IMR-90 (cell line): ENCODE results near the gene CTSL. TPM values are rescaled to one million over a fixed set of nuclear protein-coding genes. Genes with fewer than 3 reads are reported as not detected.

Experiments
- ATAC-seq: fragments of 200-7000 bp; cut with Tn5 transposase; 2 replicates; pipeline ENCODE4 v1.9.1; 2020; ENCODE audit warnings: low read depth, mild to moderate bottlenecking, moderate library complexity
- BruUV-seq: library from RNA; stranded (reverse); fragments of 400-500 nt; replicated peaks from 2 replicates; lab custom pipeline; 2021; lab: Mats Ljungman, UMichigan
- CTCF ChIA-PET: fragments of 300-600 bp; formaldehyde crosslinking; extraction: SDS; loops from one replicate; lab custom pipeline; 2021; ENCODE audit warnings: antibody characterized with exemption; lab: Yijun Ruan, JAX
- POLR2A ChIA-PET: fragments of 300-600 bp; sonication (Branson Sonifier 250); formaldehyde crosslinking; loops from one replicate; lab custom pipeline; 2022; ENCODE audit warnings: antibody characterized with exemption; ENCODE audit not compliant: unreplicated experiment; lab: Charles Lee
- DNase-seq: peaks from one replicate; pipeline ENCODE4 v3.0.0; 2013
- H2AFZ ChIP-seq: replicated peaks from 2 replicates; pipeline ENCODE3; 2013; ENCODE audit warnings: low read length, mild to moderate bottlenecking; ENCODE audit not compliant: poor library complexity
- H2AK5ac ChIP-seq: 2 replicates; pipeline ENCODE4 v1.6.1; 2013; ENCODE audit warnings: low read depth, low read length, inconsistent platforms
- H2AK9ac ChIP-seq: replicated peaks from 2 replicates; pipeline ENCODE3; 2013; ENCODE audit warnings: mild to moderate bottlenecking, low read depth, low read length, moderate library complexity; ENCODE audit not compliant: poor library complexity
- H2BK120ac ChIP-seq: 2 replicates; pipeline ENCODE4 v1.6.1; 2013; ENCODE audit warnings: low read depth, low read length, inconsistent platforms
- H2BK15ac ChIP-seq: 3 replicates; pipeline ENCODE4 v1.6.1; 2013; ENCODE audit warnings: low read depth, low read length, inconsistent platforms
- H2BK20ac ChIP-seq: 2 replicates; pipeline ENCODE4 v1.6.1; 2013; ENCODE audit warnings: low read depth, mild to moderate bottlenecking, inconsistent platforms, low read length, moderate library complexity
- H2BK5ac ChIP-seq: 2 replicates; pipeline ENCODE4 v1.6.1; 2013; ENCODE audit warnings: mild to moderate bottlenecking, low read depth, low read length, inconsistent platforms; ENCODE audit not compliant: poor library complexity, severe bottlenecking
- H3K14ac ChIP-seq: replicated peaks from 2 replicates; pipeline ENCODE4 v1.6.1; 2013; ENCODE audit warnings: low read depth, low read length, inconsistent platforms
- H3K18ac ChIP-seq: 2 replicates; pipeline ENCODE4 v1.6.1; 2013; ENCODE audit warnings: low read depth, low read length, control low read depth
- H3K23ac ChIP-seq: 2 replicates; pipeline ENCODE4 v1.6.1; 2013; ENCODE audit warnings: low read depth, low read length, inconsistent platforms
- H3K27ac ChIP-seq: 2 replicates; pipeline ENCODE4 v1.5.1; 2013; ENCODE audit warnings: mild to moderate bottlenecking, control low read depth, low read length; ENCODE audit not compliant: insufficient read depth
- H3K27me3 ChIP-seq: 2 replicates; pipeline ENCODE4 v1.6.1; 2013; ENCODE audit warnings: low read length; ENCODE audit not compliant: control insufficient read depth, insufficient read depth
- H3K36me3 ChIP-seq: 2 replicates; pipeline ENCODE4 v1.6.1; 2013; ENCODE audit warnings: low read length, mixed read lengths; ENCODE audit not compliant: control insufficient read depth, insufficient read depth
- H3K4ac ChIP-seq: 2 replicates; pipeline ENCODE4 v1.6.1; 2013; ENCODE audit warnings: low read depth, low read length, inconsistent platforms
- H3K4me1 ChIP-seq: 2 replicates; pipeline ENCODE4 v1.6.1; 2013; ENCODE audit warnings: low read length, mixed read lengths; ENCODE audit not compliant: control insufficient read depth, insufficient read depth
- H3K4me2 ChIP-seq: 2 replicates; pipeline ENCODE4 v1.6.1; 2013; ENCODE audit warnings: low read depth, mild to moderate bottlenecking, control low read depth, low read length, moderate library complexity
- H3K4me3 ChIP-seq: 2 replicates; pipeline ENCODE4 v1.5.1; 2013; ENCODE audit warnings: low read depth, mild to moderate bottlenecking, control low read depth, low read length, moderate library complexity; ENCODE audit not compliant: insufficient read depth
- H3K56ac ChIP-seq: 2 replicates; pipeline ENCODE4 v1.6.1; 2013; ENCODE audit warnings: low read length, inconsistent platforms; ENCODE audit not compliant: insufficient read depth; ENCODE audit errors: extremely low read depth
- H3K79me1 ChIP-seq, 2 experiments: 2 replicates each; pipeline ENCODE4 v1.6.1; 2013; ENCODE audit warnings: low read length in 2 of 2, inconsistent platforms in 1 of 2, low read depth in 1 of 2
- H3K9ac ChIP-seq: 2 replicates; pipeline ENCODE4 v1.6.1; 2013; ENCODE audit warnings: low read depth, low read length, control low read depth
- H3K9me1 ChIP-seq: 2 replicates; pipeline ENCODE4 v1.6.1; 2013; ENCODE audit warnings: low read length, inconsistent platforms; ENCODE audit not compliant: insufficient read depth
- H3K9me3 ChIP-seq: 2 replicates; pipeline ENCODE4 v1.6.1; 2013; ENCODE audit warnings: low read length; ENCODE audit not compliant: control insufficient read depth, insufficient read depth
- H4K20me1 ChIP-seq: 2 replicates; pipeline ENCODE4 v1.6.1; 2013; ENCODE audit warnings: low read length, inconsistent platforms; ENCODE audit not compliant: insufficient read depth
- H4K5ac ChIP-seq: 2 replicates; pipeline ENCODE4 v1.6.1; 2013; ENCODE audit warnings: mild to moderate bottlenecking, low read depth, low read length, control low read depth
- H4K8ac ChIP-seq, 2 experiments: 2 replicates each; pipeline ENCODE4 v1.6.1; 2013; ENCODE audit warnings: low read depth in 2 of 2, low read length in 2 of 2, control low read depth in 1 of 2, inconsistent platforms in 1 of 2
- H4K91ac ChIP-seq: 2 replicates; pipeline ENCODE4 v1.6.1; 2013; ENCODE audit warnings: low read depth, low read length, inconsistent platforms; ENCODE audit not compliant: insufficient read depth
- FOS ChIP-seq: fragments of 150-350 bp; IDR thresholded peaks from 2 replicates; pipeline ENCODE4 v1.6.1; 2016; ENCODE audit warnings: low read depth, low read length
- MAFK ChIP-seq: IDR thresholded peaks from 2 replicates; pipeline ENCODE4 v1.6.1; 2012; ENCODE audit warnings: low read depth, low read length, improper control_type of control experiment
- MXI1 ChIP-seq: IDR thresholded peaks from 2 replicates; pipeline ENCODE4 v1.6.1; 2012; ENCODE audit warnings: low read depth, mild to moderate bottlenecking, low read length, moderate library complexity, borderline replicate concordance
- NFE2L2 ChIP-seq: fragments of 150-350 bp; IDR thresholded peaks from 2 replicates; pipeline ENCODE4 v1.6.1; 2016; ENCODE audit warnings: low read depth, mild to moderate bottlenecking, low read length
- POLR2A ChIP-seq: IDR thresholded peaks from 2 replicates; pipeline ENCODE4 v1.6.1; 2012; ENCODE audit warnings: mild to moderate bottlenecking, low read depth, low read length
- RAD21 ChIP-seq: IDR thresholded peaks from 2 replicates; pipeline ENCODE4 v1.6.1; 2012; ENCODE audit warnings: low read length, improper control_type of control experiment
- RFX5 ChIP-seq: IDR thresholded peaks from 2 replicates; pipeline ENCODE4 v1.8.0; 2012; ENCODE audit warnings: low read depth, mild to moderate bottlenecking, low read length, moderate library complexity
- SMC3 ChIP-seq: fragments of 150-350 bp; IDR thresholded peaks from 2 replicates; pipeline ENCODE4 v1.6.1; 2016; ENCODE audit warnings: low read depth, mild to moderate bottlenecking, antibody characterized with exemption, low read length, moderate library complexity
- WGBS, 2 experiments: methylation state at CpG; one replicate each; pipeline versions ENCODE4 v1.1.5 to v1.1.7; 2013; ENCODE audit warnings: missing lambda C conversion rate in 2 of 2; ENCODE audit not compliant: insufficient read length in 1 of 2; ENCODE audit errors: extremely low coverage in 2 of 2; 5-methylcytosine and 5-hydroxymethylcytosine counted together
- dilution Hi-C: fragments of 300-500 bp; cut with HindIII; formaldehyde crosslinking; loops from one replicate; pipeline ENCODE4 v1.14.3; 2018; ENCODE audit warnings: low sequenced_read_pairs; ENCODE audit not compliant: unreplicated experiment
- in situ Hi-C: fragments of 300-500 bp; cut with MboI; formaldehyde crosslinking; loops from 3 replicates; pipeline ENCODE4 v1.14.3; 2019; ENCODE audit warnings: low sequenced_read_pairs, inconsistent platforms, mixed read lengths
- intact Hi-C: fragments of 100-400 bp; cut with micrococcal nuclease; formaldehyde crosslinking; loops from 2 replicates; pipeline ENCODE4 v1.10.0; 2022
- polyA plus RNA-seq, 3 experiments: library from polyadenylated mRNA; depleted of rRNA; stranded (reverse); fragments of >200 nt; gene quantifications; 2 replicates each; pipeline ENCODE4 v1.2.3, GENCODE V29; 2012; ENCODE audit warnings: low replicate concordance in 1 of 3
- total RNA-seq: library from RNA; depleted of rRNA; stranded (reverse); fragments of >200 nt; gene quantifications from 2 replicates; pipeline ENCODE4 v1.2.3, GENCODE V29; 2012
- TF ChIP-seq, protein P1 (sequence below): fragments of 150-350 bp; IDR thresholded peaks from 2 replicates; pipeline ENCODE4 v1.6.1; 2016; ENCODE audit warnings: low read depth, mild to moderate bottlenecking, low read length, moderate library complexity, borderline replicate concordance
- TF ChIP-seq, protein P2 (sequence below): fragments of 150-350 bp; IDR thresholded peaks from 2 replicates; pipeline ENCODE4 v1.6.1; 2017; ENCODE audit warnings: mild to moderate bottlenecking, antibody characterized with exemption, low read length, low read depth

The CTSL gene
- total and polyA plus RNA-seq, 2 of the 4 experiments (the other 2 are of a cell fraction) = 57.0 to 112 TPM

DNA sequence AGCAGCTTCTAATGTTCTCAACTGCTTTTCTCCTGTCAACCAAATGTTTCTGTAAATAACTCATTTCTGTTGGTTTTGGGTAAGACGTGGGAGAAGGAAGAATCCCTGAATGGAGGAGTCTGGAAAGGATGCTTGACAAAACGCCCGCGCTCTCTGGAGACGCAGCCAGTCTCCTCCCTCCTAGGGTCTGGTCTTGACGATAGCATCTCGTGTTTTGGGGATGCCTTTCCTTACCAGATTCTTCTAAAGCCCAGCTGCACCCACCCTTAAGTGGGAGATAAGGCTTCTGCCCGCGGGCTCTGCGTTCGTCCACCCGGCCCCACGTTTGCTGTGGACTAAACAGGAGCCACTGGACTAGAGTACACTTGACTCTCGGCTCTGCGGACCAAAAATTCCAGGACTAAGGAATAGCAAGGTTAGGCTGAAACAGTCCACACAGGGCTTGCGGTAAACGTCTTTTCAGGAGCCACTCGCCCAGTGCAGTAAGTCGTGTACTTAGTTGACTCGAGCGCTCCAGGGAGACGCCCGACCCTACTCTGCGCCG, 491 bp upstream of the CTSL start:
- intact Hi-C loops = loop anchor here (2.0 kb wide), 1 partner anchor 41 kb away; no protein-coding TSS in a partner anchor
- Histone ChIP-seq H3K18ac (no peak overlapping the region), H3K9ac (no peak overlapping the region), H3K9me3 (no peaks in the 10 kb centered on the region), H4K8ac (peak overlapping the region; percentile 84 to 85; a peak in 2 of 4 replicates), H2BK20ac (no peak overlapping the region), H3K9me1 (peaks cover 11% of the 10 kb centered on the region; the same call in 1 of the 2 replicates), H3K27me3 (no peaks in the 10 kb centered on the region), H3K4me2 (peak overlapping the region; percentile 69), H2BK5ac (no peak overlapping the region), H3K36me3 (peaks cover 10% of the 10 kb centered on the region), H3K79me1 (peaks cover 18% of the 10 kb centered on the region in 2 experiments), H3K56ac (no peak overlapping the region), H3K14ac (peak overlapping the region; percentile 44; the same call in 1 of the 2 replicates), H4K20me1 (no peaks in the 10 kb centered on the region), H2AFZ (peak overlapping the region; percentile 99), H3K4ac (peak overlapping the region; percentile 94), H2BK15ac (peak overlapping the region; percentile 23; the same call in 1 of the 3 replicates), H3K4me3 (peak overlapping the region; percentile 60), H3K27ac (no peak overlapping the region), H2AK9ac (peak overlapping the region; percentile 19), H4K91ac (peak overlapping the region; percentile 54; the same call in 1 of the 2 replicates), H2AK5ac (no peak overlapping the region), H3K4me1 (no peaks in the 10 kb centered on the region; the same call in 1 of the 2 replicates), H3K23ac (peak overlapping the region; percentile 41; the same call in 1 of the 2 replicates), H4K5ac (peak overlapping the region; percentile 1; the same call in 1 of the 2 replicates), H2BK120ac (peak overlapping the region; percentile 55; the same call in 1 of the 2 replicates)
- in situ Hi-C loops = no loop called here
- ATAC-seq (peak; percentile 54), DNase-seq (peak; percentile 23)
- 3% methylated on average over 16 of the region's 25 CpGs; no CpG with 5 or more reads in 1 of the 2 experiments for WGBS, 2 experiments
- ChIA-PET CTCF (interaction anchor here (1.1 kb wide), 1 partner anchor 11 kb away, joined by 9 read pairs; no protein-coding TSS in a partner anchor), POLR2A (interaction anchor here (1.4 kb wide), 1 partner anchor 12 kb away, joined by 6 read pairs; no protein-coding TSS in a partner anchor)
- dilution Hi-C loops = no loop called here
- TF ChIP-seq MXI1 (no peak), NFE2L2 (no peak), RFX5 (no peak), SMC3 (no peak), FOS (no peak), MAFK (no peak), POLR2A (no peak), RAD21 (no peak)
- TF ChIP-seq, protein P1, sequence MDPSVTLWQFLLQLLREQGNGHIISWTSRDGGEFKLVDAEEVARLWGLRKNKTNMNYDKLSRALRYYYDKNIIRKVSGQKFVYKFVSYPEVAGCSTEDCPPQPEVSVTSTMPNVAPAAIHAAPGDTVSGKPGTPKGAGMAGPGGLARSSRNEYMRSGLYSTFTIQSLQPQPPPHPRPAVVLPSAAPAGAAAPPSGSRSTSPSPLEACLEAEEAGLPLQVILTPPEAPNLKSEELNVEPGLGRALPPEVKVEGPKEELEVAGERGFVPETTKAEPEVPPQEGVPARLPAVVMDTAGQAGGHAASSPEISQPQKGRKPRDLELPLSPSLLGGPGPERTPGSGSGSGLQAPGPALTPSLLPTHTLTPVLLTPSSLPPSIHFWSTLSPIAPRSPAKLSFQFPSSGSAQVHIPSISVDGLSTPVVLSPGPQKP = no peak
- TF ChIP-seq, protein P2, sequence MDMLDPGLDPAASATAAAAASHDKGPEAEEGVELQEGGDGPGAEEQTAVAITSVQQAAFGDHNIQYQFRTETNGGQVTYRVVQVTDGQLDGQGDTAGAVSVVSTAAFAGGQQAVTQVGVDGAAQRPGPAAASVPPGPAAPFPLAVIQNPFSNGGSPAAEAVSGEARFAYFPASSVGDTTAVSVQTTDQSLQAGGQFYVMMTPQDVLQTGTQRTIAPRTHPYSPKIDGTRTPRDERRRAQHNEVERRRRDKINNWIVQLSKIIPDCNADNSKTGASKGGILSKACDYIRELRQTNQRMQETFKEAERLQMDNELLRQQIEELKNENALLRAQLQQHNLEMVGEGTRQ = no peak
- BruUV-seq = no TSS peak
